GM19193 (cell line): ENCODE measurements around the gene TNS4.

Source experiments
- POLR2A ChIP-seq: IDR thresholded peaks from 4 replicates; pipeline ENCODE4 v1.6.1; 2011; ENCODE audit not compliant: insufficient read depth, insufficient read length; ENCODE audit errors: extremely low read depth

TNS4 gene

GRCh38 chr17:40501499-40501911 lies at the start of gene TNS4:
Gene TNS4 (minus strand): TSS chr17:40501623. CDS start chr17:40496425, 5,198 bp downstream.
- no peak for TF ChIP-seq POLR2A

GRCh38 chr17:40550608-40551007 lies 49.2 kb upstream of the TNS4 start:
- TF ChIP-seq POLR2A: no peak

- no peak for TF ChIP-seq POLR2A
Measured at GRCh38 chr17:40548982-40549685, 47.7 kb upstream of the TNS4 start.

DNA sequence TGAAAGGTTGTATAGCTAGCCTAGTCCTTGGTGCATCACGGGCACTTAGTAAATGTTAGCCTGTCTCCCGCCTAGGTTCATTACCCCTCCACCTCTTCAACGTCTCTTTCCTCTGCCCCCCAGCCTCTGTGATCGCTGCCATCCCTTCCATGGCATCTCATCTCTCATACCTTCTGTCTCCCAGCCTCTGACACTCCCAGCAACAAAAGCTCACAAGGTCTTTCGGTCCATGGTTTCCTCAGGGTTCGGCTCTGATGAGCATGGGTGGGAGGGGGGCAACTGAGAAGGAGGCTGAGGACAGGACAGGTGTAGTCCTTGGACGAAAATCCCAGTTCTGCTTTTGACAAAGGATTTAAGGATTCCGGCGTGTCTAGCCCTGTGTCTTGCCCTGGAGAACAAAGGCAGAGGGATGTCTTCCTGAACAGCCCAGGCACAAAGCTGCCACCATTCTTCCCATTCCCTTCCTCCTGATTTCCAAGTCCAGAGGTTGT lies 47.1 kb upstream of the TNS4 start:
- no peak for TF ChIP-seq POLR2A

- TF ChIP-seq POLR2A: no peak
Measured at GRCh38 chr17:40547785-40548478, 46.5 kb upstream of the TNS4 start.

DNA sequence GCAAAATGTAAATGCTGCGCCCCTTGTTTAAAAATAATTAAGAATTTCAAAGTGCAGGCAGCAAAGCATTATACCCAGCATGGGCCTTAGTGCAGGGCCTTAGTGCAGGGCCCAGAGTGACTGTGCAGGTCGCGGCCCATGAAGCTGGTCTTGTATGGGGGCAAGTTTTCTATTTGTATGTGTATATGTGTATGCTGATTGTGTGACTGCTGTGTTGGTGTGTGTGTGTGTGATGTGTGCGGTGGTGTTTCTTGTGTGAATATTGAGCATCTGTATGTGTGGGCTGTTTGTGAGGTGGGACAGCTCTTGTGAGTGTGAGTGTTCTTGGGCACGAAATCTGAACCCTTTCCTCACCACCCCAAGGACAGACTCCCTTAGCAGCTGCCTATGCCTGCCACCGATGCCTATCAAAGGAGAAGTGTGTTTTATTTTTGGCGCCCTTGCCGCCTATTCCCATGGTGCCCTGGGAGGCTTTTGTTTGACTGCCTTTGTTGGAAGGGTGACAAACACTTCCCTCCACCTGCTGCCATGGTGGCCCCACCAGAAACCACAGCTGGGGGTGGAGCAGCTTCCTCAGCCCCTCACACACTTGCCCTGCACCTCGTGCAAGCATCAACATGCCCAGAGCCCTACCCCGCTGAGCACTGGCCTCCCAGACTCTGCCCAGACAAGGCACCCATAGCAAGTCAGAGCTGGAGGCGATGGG lies 45.8 kb upstream of the TNS4 start:
- no peak for TF ChIP-seq POLR2A

- TF ChIP-seq POLR2A: no peak
Measured at GRCh38 chr17:40545660-40546059, 44.2 kb upstream of the TNS4 start.

GRCh38 chr17:40542558-40543411 lies 41.4 kb upstream of the TNS4 start:
- peak; percentile 37 for TF ChIP-seq POLR2A

GRCh38 chr17:40541873-40542557 lies 40.6 kb upstream of the TNS4 start:
- no peak for TF ChIP-seq POLR2A

- TF ChIP-seq POLR2A: no peak
Measured at GRCh38 chr17:40541060-40541872, 39.8 kb upstream of the TNS4 start.

DNA sequence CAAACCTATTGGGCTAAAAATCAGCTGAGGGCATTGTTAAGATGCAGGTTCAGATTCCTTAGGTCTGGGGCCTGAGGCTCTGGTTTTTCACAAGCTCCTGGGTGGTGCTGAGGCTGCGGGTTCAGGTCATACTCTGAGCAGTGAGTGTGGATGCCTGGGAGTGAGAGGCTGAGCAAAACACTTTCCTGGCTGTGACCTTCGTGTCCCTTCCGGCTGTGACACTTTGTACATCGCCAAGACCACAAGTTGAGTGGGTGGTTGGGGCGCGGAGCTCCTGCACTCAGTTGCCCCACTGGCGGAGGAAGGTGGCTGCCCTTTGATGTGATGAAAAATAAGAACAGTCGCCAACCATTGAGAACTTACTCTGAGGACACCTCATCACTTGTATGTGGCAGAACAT lies 39.0 kb upstream of the TNS4 start:
- no peak for TF ChIP-seq POLR2A

DNA sequence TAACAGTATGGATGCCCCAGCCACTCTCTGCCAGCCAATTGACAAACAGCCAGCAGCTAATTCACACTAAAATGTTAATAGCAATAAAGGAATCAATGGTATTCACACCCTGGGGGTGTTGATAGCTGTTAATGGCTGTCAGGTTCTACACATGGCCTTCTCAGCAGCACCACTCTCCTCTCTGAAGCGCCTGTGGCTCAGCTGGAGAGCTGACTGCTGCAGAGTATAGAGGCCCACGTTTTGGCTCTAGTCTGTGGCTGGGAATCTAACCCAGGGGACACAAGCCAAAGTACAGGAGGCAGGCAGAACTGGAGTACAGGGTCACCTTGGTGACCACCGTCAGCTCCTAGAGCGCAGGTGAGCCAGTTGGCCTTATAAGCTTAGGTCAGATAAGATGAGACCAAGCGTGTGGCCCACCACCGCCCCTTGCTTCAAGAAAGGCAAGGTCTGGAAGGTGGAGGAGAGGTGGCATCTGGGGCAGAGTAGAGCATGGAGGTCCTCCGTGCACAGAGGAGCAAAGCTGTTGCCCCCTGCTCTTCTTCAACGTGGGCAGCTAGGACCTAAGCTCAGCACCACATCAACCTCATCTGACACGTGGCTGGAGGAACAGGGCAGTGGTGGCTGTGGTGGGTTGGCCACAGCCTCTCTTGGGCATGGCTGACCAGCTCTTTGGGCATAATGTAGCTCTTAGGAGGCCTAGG lies 38.4 kb upstream of the TNS4 start:
- no peak for TF ChIP-seq POLR2A
